MCF 10A (cell line): Measurements from ENCODE around the gene IFRD2. TPM values are rescaled to one million over a fixed set of nuclear protein-coding genes. Genes with fewer than 3 reads are reported as not detected.
"Not testable (repeated sequence)": the region's sequence is repeated elsewhere in the genome, so short reads cannot be mapped to it uniquely, and the experiment has no call there.

Source experiments
- BruUV-seq: library from RNA; stranded (reverse); fragments of 400-500 nt; replicated peaks from 2 replicates; lab custom pipeline; 2021; lab: Mats Ljungman, UMichigan
- CTCF ChIA-PET: fragments of 300-600 bp; sonication (Branson Sonifier 250); formaldehyde crosslinking; extraction: SDS; loops from one replicate; lab custom pipeline; 2021; ENCODE audit warnings: antibody characterized with exemption, inconsistent platforms; lab: Yijun Ruan, JAX
- POLR2A ChIA-PET: fragments of 300-600, 350-650 bp; sonication (Branson Sonifier 250); formaldehyde crosslinking; extraction: SDS; loops from one replicate; lab custom pipeline; 2020; ENCODE audit warnings: antibody characterized with exemption, inconsistent platforms; lab: Yijun Ruan, JAX
- DNase-seq: peaks from one replicate; pipeline ENCODE4 v3.0.0-alpha.2; 2018; ENCODE audit not compliant: unreplicated experiment
- H3K27ac Mint-ChIP-seq: one replicate; pipeline ENCODE4 v1.8.0; 2022; ENCODE audit warnings: mild to moderate bottlenecking, low read depth, mixed read lengths; ENCODE audit not compliant: unreplicated experiment
- H3K27me3 Mint-ChIP-seq: one replicate; pipeline ENCODE4 v1.8.0; 2022; ENCODE audit warnings: mixed read lengths; ENCODE audit not compliant: insufficient read depth, unreplicated experiment
- H3K36me3 Mint-ChIP-seq: one replicate; pipeline ENCODE4 v1.8.0; 2022; ENCODE audit warnings: mild to moderate bottlenecking, moderate library complexity, mixed read lengths; ENCODE audit not compliant: insufficient read depth, unreplicated experiment
- H3K4me1 Mint-ChIP-seq: one replicate; pipeline ENCODE4 v1.8.0; 2022; ENCODE audit warnings: mixed read lengths; ENCODE audit not compliant: insufficient read depth, unreplicated experiment
- H3K4me3 Mint-ChIP-seq: one replicate; pipeline ENCODE4 v1.8.0; 2022; ENCODE audit warnings: mild to moderate bottlenecking, moderate library complexity, mixed read lengths; ENCODE audit not compliant: unreplicated experiment
- H3K9me3 Mint-ChIP-seq: one replicate; pipeline ENCODE4 v1.8.0; 2022; ENCODE audit warnings: mixed read lengths; ENCODE audit not compliant: unreplicated experiment
- CTCF ChIP-seq: fragments of 200-600 bp; IDR thresholded peaks from one replicate; pipeline ENCODE4 v1.8.0; 2022; ENCODE audit warnings: antibody characterized with exemption, mild to moderate bottlenecking; ENCODE audit not compliant: unreplicated experiment
- intact Hi-C: fragments of 100-400 bp; cut with micrococcal nuclease; formaldehyde crosslinking; loops from 2 replicates; pipeline ENCODE4 v1.14.1; 2022
- total RNA-seq: library from RNA; stranded (reverse); gene quantifications from 2 replicates; pipeline ENCODE4 v1.2.3, GENCODE V29; 2022

IFRD2 gene
- total RNA-seq, 1 experiment from 2014 or later: 182 TPM

- Mint-ChIP-seq H3K9me3 (no peaks in the 10 kb centered on the region), H3K27ac (no peak overlapping the region), H3K36me3 (peaks cover 53% of the 10 kb centered on the region), H3K27me3 (no peaks in the 10 kb centered on the region), H3K4me3 (no peak overlapping the region), H3K4me1 (peaks cover 14% of the 10 kb centered on the region)
- no peak for TF ChIP-seq CTCF
- ChIA-PET POLR2A (interaction anchor here (0.7 to 0.8 kb wide), 2 partner anchors 40 to 66 kb away, joined by 3 read pairs; partner anchors contain the start of gene TUSC2), CTCF (interaction anchor here (0.6 to 6.2 kb wide), 6 partner anchors 9 to 96 kb away, joined by 3 to 38 read pairs (median 6); partner anchors contain the start of genes GNAT1, HYAL2 and LSMEM2)
- no TSS peak for BruUV-seq
- no peak for DNase-seq
- intact Hi-C loops: no loop called here
Observed at GRCh38 chr3:50288387-50289007, 3.7 kb downstream of the IFRD2 start.

GRCh38 chr3:50287262-50287661 is 5.0 kb downstream of the IFRD2 start:
- ChIA-PET CTCF (interaction anchor here (0.6 to 6.2 kb wide), 5 partner anchors 12 to 380 kb away, joined by 3 to 38 read pairs (median 6); partner anchors contain the start of gene HYAL2), POLR2A (no interaction called here)
- H3K4me3 Mint-ChIP-seq: no peak overlapping the region
- no peak for DNase-seq
- no TSS peak for BruUV-seq
- no peak overlapping the region for H3K27ac Mint-ChIP-seq
- H3K4me1 Mint-ChIP-seq: peaks cover 6% of the 10 kb centered on the region
- peaks cover 53% of the 10 kb centered on the region for H3K36me3 Mint-ChIP-seq
- no peak for TF ChIP-seq CTCF
- no peaks in the 10 kb centered on the region for H3K9me3 Mint-ChIP-seq
- intact Hi-C loops: no loop called here
- H3K27me3 Mint-ChIP-seq: no peaks in the 10 kb centered on the region

GRCh38 chr3:50286322-50287227 is 5.7 kb downstream of the IFRD2 start:
- H3K27ac Mint-ChIP-seq: no peak overlapping the region
- BruUV-seq: no TSS peak

GRCh38 chr3:50284121-50284520 is 8.1 kb downstream of the IFRD2 start:
- H3K27ac Mint-ChIP-seq, H3K4me1 Mint-ChIP-seq, DNase-seq, BruUV-seq, H3K4me3 Mint-ChIP-seq, H3K27me3 Mint-ChIP-seq, intact Hi-C loops, H3K9me3 Mint-ChIP-seq: not testable (repeated sequence)
- POLR2A ChIA-PET: interaction anchor here (1.1 to 3.4 kb wide), 4 partner anchors 8 to 52 kb away, joined by 3 to 22 read pairs (median 4); partner anchors contain the start of genes GNAI2, IFRD2 and TUSC2
- peaks cover 40% of the 10 kb centered on the region for H3K36me3 Mint-ChIP-seq
- CTCF ChIA-PET: interaction anchor here (0.6 to 1.7 kb wide), 11 partner anchors 9 to 378 kb away, joined by 3 to 10 read pairs (median 4); partner anchors contain the start of gene HYAL2

More at GRCh38 chr3:50286322-50287227, 5.7 kb downstream of the IFRD2 start:
- Mint-ChIP-seq H3K4me3 (no peak overlapping the region), H3K4me1 (peaks cover 6% of the 10 kb centered on the region), H3K9me3 (no peaks in the 10 kb centered on the region), H3K27me3 (no peaks in the 10 kb centered on the region), H3K36me3 (peaks cover 52% of the 10 kb centered on the region)
- POLR2A ChIA-PET: no interaction called here
- CTCF ChIA-PET: interaction anchor here (3.2 kb wide), 1 partner anchor 12 kb away, joined by 10 read pairs; no protein-coding TSS in a partner anchor
- intact Hi-C loops: no loop called here
- TF ChIP-seq CTCF: no peak
- no peak for DNase-seq
